Measurements from ENCODE around the gene IFI6.
"Not testable (repeated sequence)": the region's sequence is repeated elsewhere in the genome, so short reads cannot be mapped to it uniquely, and the experiment has no call there.

The IFI6 gene

DNA sequence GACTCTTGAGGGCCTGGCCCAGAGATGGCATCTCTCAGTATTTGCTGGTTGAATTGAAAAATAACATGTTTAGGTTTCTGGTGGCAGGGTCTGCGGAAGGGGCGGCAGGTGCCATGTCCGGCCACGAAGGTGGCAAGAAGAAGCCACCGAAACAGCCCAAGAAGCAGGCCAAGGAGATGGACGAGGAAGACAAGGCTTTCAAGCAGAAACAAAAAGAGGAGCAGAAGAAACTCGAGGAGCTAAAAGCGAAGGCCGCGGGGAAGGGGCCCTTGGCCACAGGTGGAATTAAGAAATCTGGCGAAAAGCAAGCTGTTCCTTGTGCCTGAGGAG lies 22.7 kb downstream of the IFI6 start:
- DNase-seq = no peak

DNA sequence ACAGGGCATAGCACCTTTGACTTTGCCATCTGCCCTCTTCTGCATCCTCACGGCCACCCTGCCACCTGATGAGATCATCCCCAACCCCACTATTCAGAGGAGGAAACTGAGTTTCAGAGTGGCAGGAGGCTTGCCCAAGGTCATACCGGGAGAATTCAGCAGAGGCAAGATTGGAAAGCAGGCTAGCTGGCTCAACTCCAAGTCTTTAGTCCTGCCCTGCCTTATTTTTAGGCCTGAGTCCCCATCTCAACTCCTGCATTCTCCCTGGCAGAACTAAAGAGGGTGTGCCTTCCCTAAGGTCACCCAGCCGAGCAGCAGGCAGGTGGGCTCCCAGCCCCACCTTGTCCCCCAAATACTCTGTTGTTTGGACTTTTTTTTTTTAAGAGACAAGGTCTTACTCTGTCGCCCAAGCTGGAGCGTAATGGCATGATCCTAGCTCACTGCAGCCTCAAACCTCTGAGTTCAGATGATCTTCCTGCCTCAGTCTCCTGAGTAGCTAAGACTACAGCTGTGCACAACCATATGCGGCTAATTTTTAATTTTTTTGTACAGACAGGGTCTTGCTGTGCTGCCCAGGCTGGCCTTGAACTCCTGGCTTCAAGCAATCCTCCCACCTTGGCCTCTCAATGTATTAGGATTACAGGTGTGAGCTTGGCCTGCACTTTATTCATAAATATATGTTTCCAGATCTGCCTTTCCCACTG lies 23.2 kb downstream of the IFI6 start:
- no peak for DNase-seq

DNA sequence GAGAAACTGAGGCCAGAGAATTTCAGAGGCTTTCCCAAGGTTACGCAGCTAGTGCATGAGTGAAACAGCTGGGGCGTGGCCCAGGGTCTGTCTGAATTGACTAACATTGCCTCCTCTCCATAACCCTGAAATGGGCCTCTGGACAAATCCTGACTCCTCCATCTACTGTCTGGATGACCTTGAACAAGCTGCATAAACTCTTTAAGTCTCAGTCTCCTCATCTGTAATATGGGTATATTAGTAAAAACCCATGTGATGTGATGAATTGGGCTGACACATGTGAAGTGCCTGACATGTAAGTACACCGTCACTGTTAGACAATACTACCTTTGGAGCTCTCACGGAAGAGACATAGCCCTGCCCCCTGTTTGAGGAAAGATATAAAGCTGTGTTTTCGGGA lies 24.7 kb downstream of the IFI6 start:
- no peak for DNase-seq

DNA sequence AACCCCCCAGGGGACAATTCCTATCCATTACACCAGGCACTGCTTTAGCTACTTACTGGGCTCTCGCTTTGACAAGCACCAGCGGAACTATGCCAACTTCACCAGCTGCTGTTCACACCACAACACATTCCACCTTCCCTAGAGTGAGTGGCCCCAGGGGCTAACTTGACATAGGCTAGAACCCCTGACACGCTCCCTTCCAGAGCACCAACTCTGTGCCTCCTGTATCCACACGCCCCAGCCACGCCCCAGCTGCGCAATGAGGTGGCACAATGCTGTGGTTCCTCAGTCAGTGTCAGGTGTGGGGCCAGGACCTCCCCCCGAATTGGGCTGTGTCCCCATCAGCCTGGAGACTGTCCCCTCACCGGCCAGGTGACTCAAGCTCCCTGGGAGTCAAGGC lies 25.3 kb downstream of the IFI6 start:
- no peak for DNase-seq

DNA sequence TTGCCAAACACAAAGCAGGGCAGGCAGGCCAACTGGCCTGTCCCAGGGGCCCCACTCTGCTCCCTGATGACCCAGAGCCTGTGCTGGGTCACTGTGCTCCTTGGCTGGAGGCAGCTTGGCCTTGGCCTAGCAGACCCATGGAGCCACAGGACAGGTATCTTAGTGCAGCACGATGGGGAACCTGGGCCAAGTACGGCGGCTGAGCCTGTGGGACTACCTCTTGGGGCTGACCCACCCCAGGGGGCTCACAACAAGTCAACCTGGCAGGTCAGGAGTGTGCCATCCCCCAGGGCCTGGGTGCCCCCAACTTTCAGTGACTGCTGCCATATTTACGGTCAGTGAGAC lies 26.9 kb downstream of the IFI6 start:
- DNase-seq = no peak

DNA sequence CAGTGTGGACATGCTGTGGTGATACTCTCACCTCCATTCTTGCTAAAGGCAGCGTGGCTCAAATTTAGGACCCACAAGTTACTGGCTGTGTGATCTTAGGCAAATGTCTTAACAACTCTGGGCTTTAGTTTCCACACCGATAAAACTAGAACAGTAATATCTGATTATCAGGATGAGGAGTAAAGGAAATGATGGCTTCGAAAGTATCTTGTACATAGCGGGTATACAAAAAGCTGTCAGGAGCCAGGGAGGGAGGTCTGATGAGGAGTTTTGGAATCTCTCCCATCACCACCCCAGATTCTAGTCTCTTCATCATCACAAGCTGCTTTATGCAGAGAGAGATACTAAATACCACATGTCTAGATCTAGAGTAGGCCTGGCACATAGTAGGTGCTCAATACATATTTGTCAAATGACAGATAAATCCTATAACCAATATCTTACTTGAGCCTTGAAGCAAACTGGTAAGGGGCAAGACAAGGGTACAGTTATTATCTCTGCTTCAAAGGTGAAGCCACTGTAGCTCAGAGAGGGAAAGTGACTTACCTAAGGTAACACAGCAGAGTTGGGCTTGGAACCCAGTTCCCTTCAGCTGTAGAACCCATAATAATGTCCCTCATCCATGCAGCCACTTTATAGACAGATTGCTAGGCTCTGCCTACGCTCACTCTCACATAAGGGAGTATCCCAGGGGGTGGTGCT lies 27.5 kb downstream of the IFI6 start:
- no peak for DNase-seq

DNA sequence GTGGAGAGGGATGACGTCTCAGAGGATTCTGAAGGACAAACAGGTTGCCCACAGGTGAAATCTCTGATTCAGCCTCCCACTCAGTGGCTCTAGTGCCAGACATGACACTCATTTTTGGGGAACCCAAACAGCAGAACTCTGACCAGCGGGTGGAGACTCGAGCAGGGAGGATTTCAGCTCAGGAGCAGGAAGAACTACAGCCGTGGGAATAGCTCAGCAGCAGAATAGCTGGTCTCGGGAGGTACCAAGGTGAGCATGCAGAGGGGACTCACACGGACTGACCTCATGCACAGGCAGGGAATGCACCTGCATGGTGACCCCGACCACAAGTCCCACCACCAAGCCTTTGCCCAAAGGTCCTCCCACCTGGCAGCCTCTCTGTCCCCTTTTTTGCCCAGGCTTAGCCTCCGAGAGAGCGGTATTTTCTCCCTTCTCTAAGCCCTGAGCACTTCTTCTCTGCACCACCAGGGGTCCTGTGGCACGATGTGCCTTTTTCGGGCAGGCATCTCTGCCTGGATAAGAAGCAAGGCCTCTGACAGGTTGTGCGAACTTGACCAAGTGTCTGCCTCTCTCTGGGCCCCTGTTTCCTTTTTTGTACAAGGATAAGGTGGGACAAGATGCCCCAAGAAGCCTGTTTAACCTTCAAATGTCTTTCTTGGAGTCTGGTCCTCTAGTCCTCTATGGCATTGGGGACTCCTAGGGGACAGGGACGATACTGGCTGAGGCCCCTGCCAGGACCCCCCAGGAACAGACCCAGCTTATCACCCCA lies 28.2 kb downstream of the IFI6 start:
- peak; percentile 76 for DNase-seq

DNA sequence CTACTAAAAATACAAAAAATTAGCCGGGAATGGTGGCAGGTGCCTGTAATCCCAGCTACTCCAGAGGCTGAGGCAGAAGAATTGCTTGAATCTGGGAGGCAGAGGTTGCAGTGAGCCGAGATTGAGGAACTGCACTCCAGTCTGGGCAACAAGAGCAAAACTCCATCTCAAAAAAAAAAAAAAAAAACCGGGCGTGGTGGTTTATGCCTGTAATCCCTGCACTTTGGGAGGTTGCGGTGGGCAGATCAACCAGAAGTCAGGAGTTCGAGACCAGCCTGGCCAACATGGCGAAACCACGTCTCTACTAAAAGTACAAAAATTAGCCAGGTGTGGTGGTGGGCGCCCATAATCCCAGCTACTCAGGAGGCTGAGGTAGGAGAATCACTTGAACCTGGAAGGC lies 31.5 kb downstream of the IFI6 start:
- DNase-seq = not testable (repeated sequence)

DNA sequence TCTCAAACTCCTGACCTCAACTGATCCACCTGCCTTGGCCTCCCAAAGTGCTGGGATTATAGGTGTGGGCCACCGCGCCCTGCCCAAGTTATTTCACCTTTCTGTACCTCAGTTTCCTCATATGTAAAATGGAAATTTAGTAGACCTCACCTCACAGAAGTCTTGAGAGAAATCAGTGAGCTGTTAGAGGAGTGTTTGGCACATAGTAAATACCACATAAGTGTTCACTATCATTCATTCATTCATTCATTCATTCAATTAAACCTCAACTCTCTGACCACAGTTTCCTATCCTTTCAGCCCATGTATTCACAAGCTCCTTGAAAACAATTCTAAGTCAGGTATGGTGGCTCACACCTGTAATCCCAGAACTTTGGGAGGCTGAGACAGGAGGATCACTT lies 33.2 kb downstream of the IFI6 start:
- no peak for DNase-seq

DNA sequence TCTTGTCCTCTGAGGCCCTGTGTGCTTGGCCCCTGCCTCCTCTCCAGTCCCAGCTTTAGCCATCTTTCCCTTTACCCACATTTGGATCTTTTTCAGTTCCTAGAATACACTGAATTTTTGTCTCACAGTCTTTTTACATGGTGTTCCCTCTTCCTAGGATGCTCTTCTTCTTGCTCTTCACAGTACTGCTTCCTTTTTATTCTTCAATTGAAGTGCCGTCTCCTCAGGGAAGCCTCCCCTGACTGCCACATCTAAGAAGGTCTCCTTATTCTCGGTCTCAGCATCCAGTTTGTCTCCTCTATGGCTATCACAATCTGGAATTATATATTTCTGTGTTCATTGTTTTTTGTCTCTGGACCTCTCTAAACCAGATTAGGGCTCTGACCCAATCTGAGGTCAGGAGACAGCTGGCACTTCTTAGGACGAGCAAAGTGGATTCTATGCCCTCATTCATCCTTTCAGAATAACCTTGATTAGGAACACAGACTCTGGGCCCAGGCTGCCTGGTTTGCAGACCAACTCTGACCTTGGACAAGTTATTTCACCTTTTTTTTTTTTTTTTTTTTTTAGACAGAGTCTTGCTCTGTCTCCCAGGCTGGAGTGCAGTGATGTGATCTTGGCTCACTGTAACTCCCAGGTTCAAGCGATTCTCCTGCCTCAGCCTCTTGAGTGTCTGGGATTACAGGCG lies 33.8 kb downstream of the IFI6 start:
- no peak for DNase-seq

DNA sequence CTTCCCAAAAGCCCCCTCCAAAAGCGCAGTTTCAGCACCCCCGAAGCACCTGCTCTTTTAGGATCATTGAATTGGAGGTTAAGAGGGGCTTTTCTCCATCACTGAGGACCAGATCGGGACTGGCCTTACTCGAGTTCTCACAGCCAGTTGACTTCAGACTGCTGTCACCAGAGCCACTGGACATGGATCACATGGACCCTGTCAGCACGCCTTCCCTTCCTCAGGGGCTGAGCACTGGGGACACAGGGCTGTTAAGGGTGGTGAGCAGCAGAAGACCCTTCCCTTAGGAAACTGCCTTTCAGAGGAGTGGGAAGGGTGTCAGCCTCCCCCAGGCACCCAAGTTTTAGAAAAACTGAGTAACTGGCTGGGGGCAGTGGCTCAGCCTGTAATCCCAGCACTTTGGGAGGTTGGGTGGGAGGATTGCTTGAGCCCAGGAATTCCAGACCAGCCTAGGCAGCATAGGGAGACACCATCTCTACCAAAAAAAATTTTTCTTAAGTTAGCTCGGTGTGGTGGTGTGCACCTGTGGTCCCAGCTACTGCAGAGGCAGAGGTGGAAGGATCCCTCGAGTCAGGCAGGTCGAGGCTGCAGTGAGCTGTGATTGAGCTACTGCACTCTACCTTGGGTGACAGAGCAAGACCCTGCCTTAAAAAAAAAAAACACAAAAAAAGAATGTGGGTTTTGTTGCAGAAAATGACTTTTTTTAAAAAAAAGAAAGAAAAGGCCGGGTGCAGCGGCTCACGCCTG lies 36.4 kb downstream of the IFI6 start:
- DNase-seq = no peak

DNA sequence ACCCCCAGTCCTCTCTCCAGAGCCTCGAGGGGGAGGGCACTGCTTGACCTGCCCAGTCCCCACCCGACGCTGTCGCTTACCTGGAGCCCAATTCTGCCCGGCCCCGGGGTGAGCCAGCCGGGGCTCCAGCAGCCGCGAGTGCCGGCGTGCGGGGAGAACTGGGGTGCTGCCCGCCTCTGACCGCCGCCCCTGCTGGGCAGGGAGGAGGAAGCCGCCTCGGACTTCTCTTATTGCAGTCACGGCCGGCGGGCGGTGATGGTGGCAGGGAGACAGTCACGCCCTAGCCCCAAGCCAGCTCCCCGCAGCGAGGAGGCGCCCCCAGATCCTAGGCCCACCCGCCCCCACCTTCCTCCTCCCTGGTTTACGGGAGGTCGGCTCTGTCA lies 37.0 kb downstream of the IFI6 start, which contains the start of gene FGR:
Gene FGR, minus strand, starts transcription at position 201 of the 383 bp plus-strand sequence. CDS start 11,269 bp downstream, outside the sequence.
- DNase-seq = no peak

DNA sequence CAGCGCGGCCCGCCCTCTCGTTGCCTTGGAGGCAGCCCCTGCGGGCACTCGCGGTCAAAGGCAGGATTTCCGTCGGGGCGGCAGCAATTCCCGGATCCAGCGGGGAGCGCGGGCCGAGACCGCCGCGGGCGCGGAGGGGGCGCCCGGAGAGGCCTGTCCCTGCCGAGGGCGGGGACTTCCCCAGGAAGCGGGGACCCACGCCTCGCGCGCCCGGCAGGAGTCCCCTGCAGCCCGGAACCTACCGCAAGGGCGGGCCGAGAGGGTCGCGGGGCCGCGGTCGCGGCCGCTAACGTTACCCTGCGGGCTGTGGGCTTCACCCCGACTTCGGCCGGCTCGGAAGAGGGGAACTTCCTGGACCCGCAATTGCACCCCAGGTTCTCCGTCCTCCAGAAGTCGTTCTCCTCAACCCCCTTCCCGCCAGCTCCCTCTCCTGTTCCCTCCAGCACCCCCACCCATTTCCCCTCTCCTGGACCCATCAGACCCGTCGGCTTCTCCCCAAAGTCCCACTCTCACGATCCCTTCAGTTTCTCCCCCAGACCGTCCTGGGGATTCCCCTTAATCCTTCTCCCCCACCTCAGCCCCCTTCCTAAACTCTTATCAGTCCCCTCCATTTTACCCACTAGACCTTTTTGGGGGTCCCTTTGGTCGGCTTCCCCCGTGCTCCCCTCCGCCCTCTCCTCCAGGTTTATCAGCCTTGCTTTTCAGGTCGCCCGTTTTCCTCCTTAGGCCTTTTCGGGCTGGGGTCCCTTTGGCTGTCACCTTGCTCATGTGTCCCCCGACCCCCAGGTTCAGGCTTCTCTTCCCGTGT lies 37.6 kb downstream of the IFI6 start:
- DNase-seq = peak; percentile 39

DNA sequence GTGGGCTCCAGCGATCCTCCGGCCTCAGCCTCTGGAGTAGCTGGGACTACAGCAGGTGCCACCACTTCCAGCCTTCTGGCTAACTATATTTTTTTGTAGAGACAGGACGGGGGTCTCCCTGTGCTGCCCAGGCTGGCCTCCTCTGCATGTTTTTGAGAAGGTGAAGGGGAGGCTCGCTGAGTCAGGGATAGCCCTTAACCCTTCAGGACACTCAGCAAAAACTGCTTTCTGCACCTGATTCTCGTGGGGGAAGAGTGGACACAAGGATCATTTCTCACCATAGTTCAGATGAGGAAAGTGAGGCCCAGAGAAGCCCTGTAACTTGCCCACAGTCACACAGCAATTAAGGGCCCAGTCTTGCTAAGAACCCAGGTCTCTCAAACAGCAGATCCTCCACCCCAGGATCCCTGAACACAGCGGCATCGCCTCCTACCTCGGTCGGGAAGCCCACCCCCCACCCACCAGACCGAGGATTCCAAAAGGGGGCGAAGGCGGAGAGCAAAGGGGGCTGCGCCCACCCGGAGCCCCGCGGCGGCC lies 38.3 kb downstream of the IFI6 start:
- no peak for DNase-seq

DNA sequence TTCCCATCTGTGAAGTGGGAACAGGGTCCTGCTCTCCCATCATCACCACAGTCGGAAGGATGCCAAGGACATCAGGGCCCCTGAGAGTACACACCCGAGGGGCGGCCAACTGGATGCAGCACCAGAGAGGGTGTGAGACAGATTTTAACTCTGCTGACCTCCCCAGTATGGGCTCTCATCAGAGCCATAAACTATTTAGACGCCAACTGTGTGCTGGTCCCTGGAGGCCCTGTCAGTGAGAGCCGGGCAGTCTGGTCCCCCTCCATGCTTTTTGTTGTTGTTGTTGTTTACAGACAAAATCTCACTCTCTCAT lies 38.7 kb downstream of the IFI6 start:
- no peak for DNase-seq

DNA sequence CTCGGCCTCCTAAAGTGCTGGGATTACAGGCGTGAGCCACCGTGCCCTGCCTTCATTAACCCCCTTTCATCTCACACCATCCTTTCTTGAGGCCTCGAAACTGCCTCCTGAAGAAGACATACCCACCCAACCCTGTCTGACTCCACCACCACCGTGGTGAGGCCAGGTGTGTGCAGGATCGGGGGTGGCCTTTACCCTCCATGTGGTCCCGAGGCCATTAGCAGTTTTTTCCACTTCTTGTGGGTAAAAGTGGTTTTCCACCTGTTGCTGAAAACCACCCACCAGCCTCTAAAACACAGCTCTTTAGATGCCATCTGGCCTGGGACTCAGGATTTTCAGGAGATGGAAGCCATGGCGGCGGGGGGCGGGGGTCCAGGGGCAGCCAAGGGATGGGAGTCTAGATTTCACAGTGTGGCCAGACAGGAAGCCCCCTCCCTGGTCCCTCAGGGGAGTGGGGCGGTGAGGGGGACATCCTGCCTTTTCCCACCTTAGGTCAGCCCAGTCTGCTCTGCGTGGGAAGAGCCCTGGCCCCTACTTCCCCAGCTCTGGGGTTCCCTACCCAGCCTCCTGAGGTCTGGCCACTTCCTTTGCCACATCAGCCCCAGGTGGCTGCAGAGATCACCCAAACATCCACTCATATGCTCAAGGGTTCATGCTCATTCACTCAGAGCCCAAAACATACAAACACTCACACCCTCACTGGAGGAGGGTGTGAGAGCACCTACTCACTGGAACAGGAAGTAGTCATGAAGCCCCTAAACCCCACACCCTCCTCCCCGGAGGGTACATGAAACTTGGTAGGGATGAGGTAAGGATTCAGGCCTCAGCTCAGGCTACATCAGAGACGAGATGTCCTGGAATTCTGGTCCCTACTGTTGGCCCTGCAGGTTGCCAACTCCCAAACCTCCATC lies 39.4 kb downstream of the IFI6 start:
- DNase-seq = peak; percentile 63

DNA sequence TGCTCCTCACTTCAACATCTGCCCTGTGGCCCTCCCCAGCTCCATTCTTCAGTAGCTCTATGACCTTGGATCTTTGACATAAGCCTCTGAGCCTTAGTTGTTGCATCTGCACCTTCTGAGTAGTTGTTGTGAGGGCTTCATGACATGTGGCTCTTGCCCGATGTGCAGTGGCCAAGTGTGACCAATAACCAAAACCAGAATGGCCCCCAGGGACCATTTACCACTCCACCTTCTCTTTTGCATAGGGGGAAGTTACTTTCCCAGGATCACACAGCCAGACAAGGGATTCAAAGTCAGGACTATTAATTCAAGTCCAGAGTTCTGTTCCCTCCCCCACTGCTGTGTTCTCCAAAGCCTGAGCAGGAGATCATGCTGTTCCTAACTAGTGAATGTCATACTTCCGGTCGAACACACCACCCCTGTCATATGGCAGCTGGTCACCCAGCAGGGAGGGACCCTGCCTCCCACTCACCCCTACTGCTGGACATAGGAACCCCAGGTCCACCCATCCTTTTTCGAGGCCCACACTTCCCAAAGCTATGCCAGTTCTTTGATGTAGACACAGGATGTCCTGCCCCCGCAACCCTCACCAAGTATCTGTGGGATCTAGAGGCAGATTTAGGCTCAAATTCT lies 41.0 kb downstream of the IFI6 start:
- DNase-seq = no peak

DNA sequence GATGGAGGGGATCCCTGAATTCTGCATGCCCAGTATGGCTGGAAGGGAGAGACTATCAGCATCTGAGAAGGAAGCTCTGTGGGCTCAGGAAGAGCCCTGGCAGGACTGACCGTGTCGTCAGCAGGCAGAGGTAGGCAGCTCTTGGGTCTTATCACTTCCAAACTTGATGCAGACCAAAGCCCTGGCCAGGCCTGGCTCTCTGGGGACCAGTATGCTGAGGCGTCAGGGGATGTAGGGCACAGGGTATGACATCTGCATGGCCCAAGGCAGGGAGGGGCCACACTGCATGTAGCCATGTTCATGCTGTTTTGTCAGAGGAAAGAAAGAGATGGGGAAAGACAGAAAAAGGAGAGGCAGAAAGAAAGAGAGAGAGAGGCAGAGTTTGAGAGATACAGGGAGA lies 43.3 kb downstream of the IFI6 start:
- no peak for DNase-seq

DNA sequence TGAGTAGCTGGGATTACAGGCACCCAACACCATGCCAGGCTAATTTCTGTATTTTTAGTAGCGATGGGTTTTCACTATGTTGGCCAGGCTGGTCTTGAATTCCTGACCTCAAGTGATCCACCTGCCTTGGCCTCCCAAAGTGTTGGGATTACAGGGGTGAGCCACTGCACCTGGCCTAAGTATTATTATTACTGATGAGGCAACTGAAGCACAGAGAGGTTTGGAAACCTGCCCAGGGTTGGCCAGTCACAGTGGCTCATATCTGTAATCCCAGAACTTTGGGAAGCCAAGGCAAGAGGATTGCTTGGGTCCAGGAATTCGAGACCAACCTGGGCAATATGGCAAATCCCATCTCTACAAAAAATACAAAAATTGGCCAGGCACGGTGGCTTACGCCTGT lies 44.3 kb downstream of the IFI6 start:
- not testable (repeated sequence) for DNase-seq

DNA sequence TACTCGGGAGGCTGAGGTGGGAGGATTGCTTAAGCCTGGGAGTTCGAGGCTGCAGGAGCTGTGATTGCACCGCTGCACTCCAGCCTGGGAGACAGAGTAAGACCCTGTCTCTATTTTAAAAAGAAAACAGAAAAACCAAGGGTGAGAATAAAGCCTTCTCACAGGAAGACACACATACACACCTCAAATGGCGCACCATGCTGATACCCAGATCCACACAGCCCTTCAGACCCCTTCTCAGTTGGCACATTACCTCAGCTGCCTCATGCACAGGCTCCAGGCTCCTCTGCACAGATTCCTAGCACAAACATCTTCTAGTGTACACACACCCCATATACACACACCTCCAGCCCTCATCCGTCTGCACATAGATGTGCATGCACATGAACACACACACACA lies 44.9 kb downstream of the IFI6 start:
- no peak for DNase-seq

Data from stimulated activated CD4-positive, alpha-beta T cell treated with anti-CD3 and anti-CD28 coated beads, Interleukin-4, amount 100 ng/mL, for 24 hours (primary cell).